Stimulated activated CD4-positive, alpha-beta T cell treated with anti-CD3 and anti-CD28 coated beads, Interleukin-1b, Interleukin-23, amount 100 ng/mL, for 24 hours (primary cell): Measurements from ENCODE around the gene RIPPLY3.
"Not testable (repeated sequence)": the region's sequence is repeated elsewhere in the genome, so short reads cannot be mapped to it uniquely, and the experiment has no call there.

Experiments
- DNase-seq, 4 experiments: peaks; one replicate each; pipeline ENCODE4 v3.0.0-alpha.2; 2020; ENCODE audit warnings: low read depth in 4 of 4, low spot score in 1 of 4

RIPPLY3 gene

DNA sequence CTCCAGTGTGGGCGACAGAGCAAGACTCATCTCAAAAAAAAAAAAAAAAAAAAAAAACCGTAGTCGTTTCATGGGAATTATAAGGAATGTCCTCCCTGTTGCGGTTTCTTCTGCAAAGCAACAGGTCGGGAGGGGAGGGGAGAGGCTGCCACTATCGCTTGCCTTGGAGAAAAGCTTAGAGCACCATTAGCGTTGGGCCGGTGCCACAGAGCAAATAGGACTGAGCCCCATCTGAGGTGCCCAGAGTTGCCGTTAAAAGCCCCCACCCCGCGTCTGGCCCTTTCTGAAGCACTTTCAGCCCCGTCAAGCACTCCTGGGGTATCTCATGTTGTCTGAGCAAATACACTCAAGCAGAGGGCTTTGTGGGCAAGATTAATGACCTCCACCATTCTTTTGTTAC, 2.2 kb downstream of the RIPPLY3 start:
- no peak for DNase-seq

DNA sequence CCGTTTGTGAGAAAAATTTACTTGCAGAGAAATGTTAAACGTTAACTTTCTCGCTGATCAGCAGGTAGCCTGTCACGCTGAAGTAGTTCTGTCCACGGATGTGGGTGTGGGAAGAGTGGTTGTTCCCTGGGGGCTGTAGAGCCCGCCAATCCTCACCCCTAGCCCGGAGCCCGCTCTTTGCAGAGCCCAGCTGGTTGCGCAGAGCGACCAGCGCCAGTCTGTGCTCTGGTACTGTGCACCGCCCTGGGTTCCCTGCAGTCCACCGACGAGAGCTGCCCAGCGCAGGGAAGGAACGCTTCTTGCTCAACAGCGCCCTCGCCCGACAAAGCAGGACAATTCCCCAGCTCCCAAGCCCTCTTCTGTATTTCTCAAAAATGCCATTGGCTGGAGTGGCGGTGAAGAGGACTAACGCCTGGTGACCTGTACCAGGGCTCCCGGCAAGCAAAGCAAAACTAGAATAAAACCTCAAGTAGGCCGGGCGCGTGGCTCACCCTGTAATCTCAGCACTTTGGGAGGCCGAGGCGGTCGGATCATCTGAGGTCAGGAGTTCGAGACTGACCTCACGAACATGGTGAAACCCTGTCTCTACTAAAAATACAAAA, 3.3 kb downstream of the RIPPLY3 start:
- peak; percentile 59 to 73 (median 64) for DNase-seq

- no peak for DNase-seq
Measured at GRCh38 chr21:37017951-37018679, 11.6 kb downstream of the RIPPLY3 start.

GRCh38 chr21:37026499-37026898, 20.0 kb downstream of the RIPPLY3 start:
- no peak for DNase-seq

DNA sequence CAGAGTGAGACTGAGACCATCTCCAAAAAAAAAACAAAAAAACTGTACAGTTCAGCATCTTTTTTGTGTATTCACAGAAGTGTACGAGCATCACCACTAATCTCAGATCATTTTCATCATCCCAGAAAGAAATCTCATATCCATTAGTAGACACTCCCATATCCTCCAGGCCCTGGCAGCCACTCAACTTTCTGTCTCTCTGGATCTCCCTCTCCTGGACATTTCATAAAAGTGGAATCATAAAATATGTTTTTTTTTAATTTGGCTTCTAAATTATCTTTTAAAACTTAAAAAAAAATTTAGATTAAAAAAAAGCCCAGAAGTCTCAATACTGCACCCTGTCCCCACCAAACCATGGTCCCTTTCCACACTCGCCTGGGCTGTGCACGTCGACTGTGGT, 22.1 kb downstream of the RIPPLY3 start:
- DNase-seq = no peak

DNA sequence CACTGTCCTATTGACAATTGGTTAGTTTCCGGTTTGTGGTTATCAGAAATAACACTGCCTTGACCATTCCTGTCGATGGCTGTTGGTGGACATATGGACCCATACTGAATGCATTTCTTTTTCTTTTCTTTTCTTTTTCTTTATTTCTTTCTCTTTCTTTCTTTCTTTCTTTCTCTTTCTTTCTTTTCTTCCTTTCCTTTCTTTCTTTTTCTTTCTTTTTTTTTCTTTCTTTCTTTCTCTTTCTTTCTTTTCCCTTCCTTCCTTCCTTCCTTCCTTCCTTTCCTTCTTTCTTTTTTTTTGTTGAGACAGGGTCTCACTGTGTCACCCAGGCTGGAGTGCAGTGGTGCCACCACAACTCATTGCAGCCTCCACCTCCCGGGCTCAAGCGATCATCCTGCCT, 24.4 kb downstream of the RIPPLY3 start:
- DNase-seq = no peak

DNA sequence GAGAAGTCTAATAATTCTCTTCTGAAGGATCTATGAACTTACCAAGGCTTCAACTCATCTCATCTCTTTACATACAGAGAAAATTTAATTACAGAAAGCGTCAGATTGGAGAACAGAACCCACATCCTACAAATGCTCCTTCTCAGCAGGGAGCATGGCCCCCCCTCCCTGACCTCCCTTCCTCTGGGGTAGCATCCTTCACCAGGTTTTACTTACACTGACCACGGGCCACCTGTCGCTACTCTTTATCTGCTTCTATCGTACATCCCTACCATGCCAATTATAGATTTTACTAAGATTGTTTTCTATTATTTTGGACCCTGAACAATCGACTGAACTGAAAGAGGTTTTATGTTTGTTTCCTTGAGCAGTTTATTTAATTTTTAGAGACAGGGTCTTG, 25.8 kb downstream of the RIPPLY3 start:
- DNase-seq = no peak

DNA sequence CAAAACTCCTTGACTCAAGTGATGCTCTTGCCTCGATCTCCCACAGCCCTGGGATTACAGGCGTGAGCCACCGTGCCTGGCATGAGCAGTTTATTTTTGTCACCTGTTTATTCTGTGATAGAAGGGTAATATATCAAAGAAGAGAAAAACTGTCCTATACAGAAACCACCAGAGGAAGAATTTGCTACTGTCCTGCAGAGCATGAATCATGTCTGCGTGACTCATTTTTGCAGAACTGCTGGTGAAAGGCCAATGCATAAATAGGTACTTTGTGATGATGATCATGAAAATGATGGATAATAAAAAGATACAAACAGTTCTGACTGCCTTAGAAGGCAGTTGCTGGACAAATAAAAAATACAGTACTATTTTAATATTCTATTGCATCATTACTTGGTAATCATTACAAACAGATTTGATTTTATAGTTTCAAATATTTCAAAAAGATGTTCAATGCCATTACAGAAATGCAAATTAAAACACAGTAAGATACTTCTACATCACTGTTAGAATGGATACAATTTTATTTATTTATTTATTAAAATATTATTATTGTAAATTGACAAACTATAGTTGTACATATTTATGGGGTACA, 26.5 kb downstream of the RIPPLY3 start:
- no peak for DNase-seq

DNA sequence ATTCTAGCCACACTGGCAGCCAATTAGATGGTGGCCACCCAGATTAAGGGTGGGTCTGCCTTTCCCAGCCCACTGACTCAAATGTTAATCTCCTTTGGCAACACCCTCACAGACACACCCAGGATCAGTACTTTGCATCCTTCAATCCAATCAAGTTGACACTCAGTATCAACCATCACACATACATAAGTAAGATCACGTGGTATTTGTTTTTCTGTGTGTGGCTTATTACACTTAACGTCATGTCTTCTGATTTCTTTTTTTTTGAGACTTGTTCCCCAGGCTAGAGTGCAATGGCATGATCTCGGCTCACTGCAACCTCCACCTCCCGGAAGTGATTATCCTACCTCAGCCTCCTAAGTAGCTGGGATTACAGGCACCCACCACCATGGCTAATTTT, 27.9 kb downstream of the RIPPLY3 start:
- not testable (repeated sequence) for DNase-seq

DNA sequence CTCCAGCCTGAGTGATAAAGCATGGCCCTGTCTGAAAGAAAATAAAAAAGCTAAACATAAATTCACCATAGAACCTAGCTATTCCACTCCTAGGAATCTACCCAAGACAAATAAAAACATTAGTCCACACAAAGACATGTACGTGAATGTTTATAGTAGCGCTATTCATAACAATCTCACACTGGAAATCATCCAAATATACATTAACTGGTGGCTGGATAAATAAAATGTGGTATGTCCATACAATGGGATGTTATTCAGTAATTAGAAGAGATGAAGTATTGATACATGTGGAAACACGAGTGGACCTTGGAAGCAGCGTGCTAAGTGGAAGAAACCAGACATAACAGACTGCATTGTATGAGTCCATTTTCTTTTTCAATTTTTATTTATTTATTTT, 29.7 kb downstream of the RIPPLY3 start:
- DNase-seq = no peak

- no peak for DNase-seq
Measured at GRCh38 chr21:37039411-37040075, 33.0 kb downstream of the RIPPLY3 start.

DNA sequence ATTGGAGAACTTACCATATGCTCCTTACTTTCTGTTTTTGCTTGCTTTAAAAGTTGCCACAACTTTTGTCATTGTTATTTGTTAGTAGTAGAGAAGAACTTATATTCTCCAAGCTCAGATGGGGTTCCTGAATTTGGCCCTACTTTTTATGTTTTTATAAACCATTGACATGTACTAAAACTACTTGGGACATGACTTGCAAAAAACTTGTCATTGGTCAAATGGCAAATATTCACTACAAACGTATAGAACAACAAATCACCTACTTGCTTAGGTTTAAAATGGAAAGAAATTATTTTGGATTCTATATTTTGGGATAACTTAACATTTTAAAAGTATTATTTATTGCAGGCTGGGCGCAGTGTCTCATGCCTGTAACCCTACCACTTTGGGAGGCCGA, 33.7 kb downstream of the RIPPLY3 start:
- no peak for DNase-seq

DNA sequence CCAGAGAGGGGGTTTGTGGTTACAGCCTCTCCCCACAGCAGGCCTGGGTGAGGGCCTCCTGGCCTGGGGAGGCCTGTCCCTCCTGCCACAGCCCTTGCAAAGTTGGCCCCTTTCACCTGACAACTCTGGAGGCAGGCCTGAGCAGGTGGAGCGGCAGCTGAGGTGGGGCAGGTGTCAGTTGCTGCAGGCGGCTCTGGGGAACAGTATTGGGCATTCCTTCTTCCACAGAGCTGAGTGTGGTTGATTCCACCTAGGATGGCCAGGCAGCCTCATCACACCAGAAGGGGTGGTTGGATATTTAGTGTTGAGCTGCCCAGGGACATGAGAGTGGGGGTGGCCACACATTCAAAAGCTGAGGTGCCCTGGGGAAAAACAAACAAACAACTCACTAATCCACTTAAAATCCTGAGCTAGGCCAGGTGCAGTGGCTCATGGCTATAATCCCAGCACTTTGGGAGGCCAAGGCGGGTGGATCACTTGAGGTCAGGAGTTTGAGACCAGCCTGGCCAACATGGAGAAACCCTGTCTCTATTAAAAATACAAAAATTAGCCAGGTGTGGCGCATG, 35.3 kb downstream of the RIPPLY3 start:
- DNase-seq = no peak

- DNase-seq = no peak
Measured at GRCh38 chr21:37043818-37044217, 37.3 kb downstream of the RIPPLY3 start.

DNA sequence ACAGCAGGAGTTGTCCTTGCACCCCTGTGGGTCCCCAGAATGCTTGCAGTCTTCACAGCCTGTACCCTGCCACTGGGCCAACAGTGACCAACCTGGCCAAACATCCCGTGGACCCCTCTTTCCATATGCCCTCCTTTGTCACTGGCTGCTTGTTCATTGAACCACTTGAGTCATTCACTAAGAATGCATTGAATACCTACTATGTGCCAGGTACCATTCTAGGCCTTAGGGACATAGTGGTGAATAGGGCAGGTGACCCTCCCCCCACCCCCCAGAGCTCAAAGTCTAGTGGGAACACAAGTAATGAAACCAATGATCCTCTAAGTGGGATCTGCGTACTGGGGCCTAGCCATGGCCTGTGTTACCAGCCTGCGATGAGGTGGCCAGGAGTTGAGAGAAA, 38.1 kb downstream of the RIPPLY3 start:
- DNase-seq = no peak

DNA sequence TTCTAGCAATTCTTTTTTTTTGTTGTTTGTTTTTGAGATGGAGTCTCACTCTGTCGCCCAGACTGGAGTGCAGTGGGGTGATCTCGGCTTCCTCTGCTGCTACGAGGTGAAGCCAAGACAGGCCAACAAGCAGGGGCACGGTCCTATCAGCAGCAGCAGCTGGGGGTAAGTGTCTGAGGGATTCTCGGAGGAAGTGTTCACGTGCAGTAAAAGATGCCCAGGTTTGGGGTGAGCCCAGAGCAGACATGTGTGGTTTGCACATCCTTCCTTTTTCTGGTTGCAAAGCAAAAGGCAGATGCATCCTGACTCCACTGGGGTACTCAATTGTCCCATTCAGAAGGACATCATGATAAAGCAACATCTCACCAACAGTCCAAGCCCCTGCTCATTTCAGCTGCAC, 38.6 kb downstream of the RIPPLY3 start:
- no peak for DNase-seq

DNA sequence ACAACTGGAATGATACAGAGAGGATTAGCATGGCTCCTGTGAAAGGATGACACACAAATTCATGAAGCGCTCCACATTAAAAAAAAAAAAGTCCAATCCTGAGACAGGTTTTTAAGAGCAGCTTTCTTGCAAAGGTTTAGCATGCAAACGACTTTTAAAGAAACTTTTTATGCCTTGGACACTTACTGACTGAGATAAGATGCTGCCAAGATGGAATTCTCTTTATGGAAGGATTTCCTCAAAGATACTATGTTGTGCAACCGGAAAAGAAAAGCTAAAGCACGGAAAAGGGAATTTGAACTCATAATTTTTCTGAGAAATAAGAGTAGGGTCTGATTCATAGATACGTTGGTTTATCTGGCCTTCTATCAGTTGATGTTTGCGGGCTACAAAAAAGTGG, 39.1 kb downstream of the RIPPLY3 start:
- DNase-seq = no peak

- no peak for DNase-seq
Measured at GRCh38 chr21:37047079-37047478, 40.6 kb downstream of the RIPPLY3 start.

GRCh38 chr21:37049741-37050140, 43.2 kb downstream of the RIPPLY3 start:
- not testable (repeated sequence) for DNase-seq

DNA sequence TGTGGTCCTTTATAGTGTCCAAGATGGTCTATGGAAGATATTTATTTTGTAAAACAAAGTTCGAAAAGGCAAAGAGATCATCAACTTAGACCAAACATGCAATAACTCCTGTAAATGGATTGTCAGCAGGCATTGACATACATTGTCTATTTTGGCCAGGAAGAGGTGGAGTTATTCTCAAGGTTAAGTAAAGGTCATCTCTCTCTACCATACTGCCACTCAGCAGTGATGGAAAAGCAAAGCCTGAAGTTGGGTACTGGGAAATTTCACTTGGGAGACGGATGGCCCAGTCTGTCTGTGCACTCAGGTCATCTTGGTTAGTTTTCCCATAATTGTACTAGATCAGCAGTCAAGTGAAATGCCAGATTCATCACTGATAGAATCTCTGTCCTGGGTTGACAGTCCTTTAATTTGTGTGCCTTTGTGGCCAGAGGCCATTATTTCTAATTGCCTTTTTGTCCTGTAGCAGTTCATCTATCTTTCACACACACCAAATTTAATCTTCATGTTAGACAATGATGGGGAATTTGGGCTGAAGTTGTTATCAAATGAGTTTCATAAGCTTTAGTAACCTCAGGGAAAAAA, 48.9 kb downstream of the RIPPLY3 start:
- DNase-seq = no peak

DNA sequence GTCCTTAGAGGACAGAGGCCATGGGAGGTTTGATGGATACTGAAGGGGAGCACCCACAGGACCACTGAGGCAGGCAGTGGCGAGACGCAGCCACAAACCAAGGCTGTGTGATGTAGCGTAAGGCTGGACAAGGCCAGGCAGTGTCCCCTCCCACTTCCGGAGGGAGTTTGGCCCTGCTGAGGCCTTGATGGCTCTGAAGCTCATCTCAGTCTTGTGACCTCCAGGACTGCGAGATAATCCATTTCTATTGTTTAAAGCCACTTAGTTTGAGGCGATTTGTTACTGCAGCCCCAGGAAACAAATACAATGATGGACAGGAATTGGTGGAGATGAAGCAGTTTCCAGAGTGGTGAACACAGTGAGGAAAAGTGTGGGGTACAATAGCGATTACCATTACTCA, 51.1 kb downstream of the RIPPLY3 start:
- no peak for DNase-seq
